ENCODE results near the gene MRPL14.

The MRPL14 gene

GRCh38 chr6:44078827-44079671 is 48.2 kb downstream of the MRPL14 start:
- no peak for DNase-seq

GRCh38 chr6:44078219-44078826 is 48.9 kb downstream of the MRPL14 start:
- DNase-seq: no peak

- DNase-seq: no peak
These were observed 49.9 kb downstream of the MRPL14 start for GRCh38 chr6:44077214-44077946.

- DNase-seq: no peak
These were observed 50.7 kb downstream of the MRPL14 start for GRCh38 chr6:44076356-44077213.

- DNase-seq: no peak
These were observed 51.5 kb downstream of the MRPL14 start for GRCh38 chr6:44075647-44076355.

- DNase-seq: no peak
These were observed 52.2 kb downstream of the MRPL14 start for GRCh38 chr6:44074813-44075646.

- DNase-seq: no peak
These were observed 52.8 kb downstream of the MRPL14 start for GRCh38 chr6:44074439-44074812.

- DNase-seq: no peak
These were observed 53.4 kb downstream of the MRPL14 start for GRCh38 chr6:44073612-44074438.

GRCh38 chr6:44072959-44073611 is 54.2 kb downstream of the MRPL14 start:
- DNase-seq: no peak

GRCh38 chr6:44072452-44072958 is 54.7 kb downstream of the MRPL14 start:
- no peak for DNase-seq

GRCh38 chr6:44071670-44072451 is 55.4 kb downstream of the MRPL14 start:
- no peak for DNase-seq

- DNase-seq: no peak
These were observed 58.5 kb downstream of the MRPL14 start for GRCh38 chr6:44068607-44069296.

GRCh38 chr6:44067173-44068139 is 59.8 kb downstream of the MRPL14 start:
- no peak for DNase-seq

GRCh38 chr6:44066394-44067172 is 60.7 kb downstream of the MRPL14 start:
- no peak for DNase-seq

- DNase-seq: no peak
These were observed 61.7 kb downstream of the MRPL14 start for GRCh38 chr6:44065443-44066140.
